Ecto neural progenitor cell (in vitro differentiated cells): ENCODE data around the gene PDE6A.
A peak's percentile ranks its signal among the peaks of the same experiment; 100 is the strongest.

ENCODE experiments used
- DNase-seq: peaks from one replicate; pipeline ENCODE4 v3.0.0-alpha.2; 2018; ENCODE audit warnings: low spot score

PDE6A gene

DNA sequence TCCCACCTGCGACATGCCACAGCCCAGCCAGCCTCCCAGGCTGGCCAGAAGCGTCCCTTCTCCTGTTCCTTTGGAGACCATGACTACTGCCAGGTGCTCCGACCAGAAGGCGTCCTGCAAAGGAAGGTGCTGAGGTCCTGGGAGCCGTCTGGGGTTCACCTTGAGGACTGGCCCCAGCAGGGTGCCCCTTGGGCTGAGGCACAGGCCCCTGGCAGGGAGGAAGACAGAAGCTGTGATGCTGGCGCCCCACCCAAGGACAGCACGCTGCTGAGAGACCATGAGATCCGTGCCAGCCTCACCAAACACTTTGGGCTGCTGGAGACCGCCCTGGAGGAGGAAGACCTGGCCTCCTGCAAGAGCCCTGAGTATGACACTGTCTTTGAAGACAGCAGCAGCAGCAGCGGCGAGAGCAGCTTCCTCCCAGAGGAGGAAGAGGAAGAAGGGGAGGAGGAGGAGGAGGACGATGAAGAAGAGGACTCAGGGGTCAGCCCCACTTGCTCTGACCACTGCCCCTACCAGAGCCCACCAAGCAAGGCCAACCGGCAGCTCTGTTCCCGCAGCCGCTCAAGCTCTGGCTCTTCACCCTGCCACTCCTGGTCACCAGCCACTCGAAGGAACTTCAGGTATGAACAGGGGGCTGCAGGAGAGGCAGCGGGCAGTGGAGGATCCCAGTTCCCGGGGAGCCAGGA lies 108.0 kb downstream of the PDE6A start:
- no peak for DNase-seq

GRCh38 chr5:149834246-149834855 lies 110.2 kb downstream of the PDE6A start:
- DNase-seq, result peak; percentile 61

DNA sequence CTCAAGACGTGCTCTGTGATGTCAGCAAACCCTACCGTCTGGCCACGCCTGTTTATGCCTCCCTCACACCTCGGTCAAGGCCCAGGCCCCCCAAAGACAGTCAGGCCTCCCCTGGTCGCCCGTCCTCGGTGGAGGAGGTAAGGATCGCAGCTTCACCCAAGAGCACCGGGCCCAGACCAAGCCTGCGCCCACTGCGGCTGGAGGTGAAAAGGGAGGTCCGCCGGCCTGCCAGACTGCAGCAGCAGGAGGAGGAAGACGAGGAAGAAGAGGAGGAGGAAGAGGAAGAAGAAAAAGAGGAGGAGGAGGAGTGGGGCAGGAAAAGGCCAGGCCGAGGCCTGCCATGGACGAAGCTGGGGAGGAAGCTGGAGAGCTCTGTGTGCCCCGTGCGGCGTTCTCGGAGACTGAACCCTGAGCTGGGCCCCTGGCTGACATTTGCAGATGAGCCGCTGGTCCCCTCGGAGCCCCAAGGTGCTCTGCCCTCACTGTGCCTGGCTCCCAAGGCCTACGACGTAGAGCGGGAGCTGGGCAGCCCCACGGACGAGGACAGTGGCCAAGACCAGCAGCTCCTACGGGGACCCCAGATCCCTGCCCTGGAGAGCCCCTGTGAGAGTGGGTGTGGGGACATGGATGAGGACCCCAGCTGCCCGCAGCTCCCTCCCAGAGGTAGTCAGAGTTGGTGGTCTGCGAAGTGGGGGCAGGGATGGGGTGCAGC lies 111.3 kb downstream of the PDE6A start:
- no peak for DNase-seq

DNA sequence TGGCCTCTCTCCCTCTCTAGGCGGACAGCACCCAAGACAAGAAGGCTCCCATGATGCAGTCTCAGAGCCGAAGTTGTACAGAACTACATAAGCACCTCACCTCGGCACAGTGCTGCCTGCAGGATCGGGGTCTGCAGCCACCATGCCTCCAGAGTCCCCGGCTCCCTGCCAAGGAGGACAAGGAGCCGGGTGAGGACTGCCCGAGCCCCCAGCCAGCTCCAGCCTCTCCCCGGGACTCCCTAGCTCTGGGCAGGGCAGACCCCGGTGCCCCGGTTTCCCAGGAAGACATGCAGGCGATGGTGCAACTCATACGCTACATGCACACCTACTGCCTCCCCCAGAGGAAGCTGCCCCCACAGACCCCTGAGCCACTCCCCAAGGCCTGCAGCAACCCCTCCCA lies 112.0 kb downstream of the PDE6A start:
- no peak for DNase-seq

DNA sequence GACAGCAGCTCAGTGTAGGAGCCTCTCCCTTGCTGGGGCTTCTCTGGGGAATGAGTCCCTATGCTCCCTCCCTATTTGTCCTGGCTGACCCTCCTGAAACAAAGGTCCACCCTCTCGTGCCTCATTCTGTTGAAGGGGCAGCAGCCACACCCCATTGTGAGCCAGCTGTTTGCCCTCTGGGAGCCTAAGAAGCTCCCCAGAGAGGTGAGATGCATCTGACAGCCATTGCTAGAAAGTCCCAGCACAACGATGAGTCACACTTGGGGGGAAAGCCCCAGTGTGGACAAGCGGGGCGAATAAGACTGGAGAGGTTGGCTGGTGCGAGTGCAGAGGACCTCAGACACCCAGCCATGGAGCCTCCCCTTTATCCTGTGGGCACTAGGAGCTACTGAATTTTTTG lies 113.1 kb downstream of the PDE6A start:
- DNase-seq, result no peak

- DNase-seq, result no peak
These were observed 114.0 kb downstream of the PDE6A start for GRCh38 chr5:149830579-149830978.

DNA sequence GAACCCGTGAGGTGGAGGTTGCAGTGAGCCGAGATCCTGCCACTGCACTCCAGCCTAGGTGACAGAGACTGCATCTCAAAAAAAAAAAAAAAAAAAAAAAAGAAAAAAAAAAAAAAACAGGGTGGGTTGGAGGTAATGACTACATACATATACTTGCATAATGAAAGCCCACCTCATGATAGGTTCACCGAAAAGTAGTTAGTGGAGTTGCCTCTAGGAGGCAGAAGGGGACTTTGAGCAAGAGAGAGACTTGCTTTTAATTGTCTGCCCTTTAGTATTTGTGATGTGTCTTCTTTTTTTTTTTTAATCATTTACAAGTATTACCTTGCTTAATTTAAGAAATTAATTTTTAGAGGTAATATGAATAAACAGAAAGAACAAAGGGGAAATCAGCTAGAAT lies 114.6 kb downstream of the PDE6A start:
- no peak for DNase-seq

GRCh38 chr5:149828161-149829011 lies 116.2 kb downstream of the PDE6A start:
- peak; percentile 85 for DNase-seq

DNA sequence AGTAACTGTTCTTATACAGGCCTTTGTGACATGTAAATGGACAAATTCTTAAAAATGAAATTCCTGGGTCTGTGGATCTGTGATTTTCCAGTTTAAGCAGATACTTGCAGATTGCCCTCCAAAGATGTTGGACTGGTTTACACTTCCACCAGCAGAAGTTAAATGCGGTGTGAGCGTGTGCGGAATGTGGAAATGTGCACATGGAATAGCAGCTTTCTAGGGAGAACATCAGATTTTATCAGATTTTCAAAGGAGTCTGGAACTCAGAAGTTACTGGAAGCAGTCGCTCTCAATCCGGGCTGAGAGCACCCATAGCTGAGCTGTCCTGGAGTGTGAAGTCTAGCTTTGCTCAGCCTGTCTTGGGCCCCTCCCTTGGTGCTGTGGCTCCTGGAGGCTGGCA lies 117.0 kb downstream of the PDE6A start:
- DNase-seq, result no peak

GRCh38 chr5:149827086-149827485 lies 117.5 kb downstream of the PDE6A start:
- DNase-seq, result no peak

- DNase-seq, result no peak
These were observed 118.0 kb downstream of the PDE6A start for GRCh38 chr5:149826574-149826973.

DNA sequence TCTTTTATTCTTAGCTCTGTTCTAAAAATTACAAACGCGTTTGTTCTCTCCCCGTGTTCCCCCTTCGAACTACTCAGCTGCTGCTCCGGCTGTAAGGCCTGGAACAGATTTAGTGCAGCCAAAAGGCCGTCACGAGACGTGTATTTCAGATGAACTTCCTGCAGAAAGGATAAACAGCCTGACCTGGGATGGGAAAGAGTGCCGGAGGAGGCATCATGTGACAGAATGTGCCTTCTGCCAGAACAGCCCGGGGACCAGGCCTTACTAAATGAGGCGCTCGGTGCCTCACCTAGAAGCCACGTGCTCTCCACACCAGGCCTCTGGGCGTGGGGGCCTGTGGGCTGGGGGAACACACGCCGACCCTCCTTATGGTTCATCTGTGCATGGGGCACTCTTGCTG lies 119.7 kb downstream of the PDE6A start:
- no peak for DNase-seq

- DNase-seq, result no peak
These were observed 120.5 kb downstream of the PDE6A start for GRCh38 chr5:149824120-149824519.

DNA sequence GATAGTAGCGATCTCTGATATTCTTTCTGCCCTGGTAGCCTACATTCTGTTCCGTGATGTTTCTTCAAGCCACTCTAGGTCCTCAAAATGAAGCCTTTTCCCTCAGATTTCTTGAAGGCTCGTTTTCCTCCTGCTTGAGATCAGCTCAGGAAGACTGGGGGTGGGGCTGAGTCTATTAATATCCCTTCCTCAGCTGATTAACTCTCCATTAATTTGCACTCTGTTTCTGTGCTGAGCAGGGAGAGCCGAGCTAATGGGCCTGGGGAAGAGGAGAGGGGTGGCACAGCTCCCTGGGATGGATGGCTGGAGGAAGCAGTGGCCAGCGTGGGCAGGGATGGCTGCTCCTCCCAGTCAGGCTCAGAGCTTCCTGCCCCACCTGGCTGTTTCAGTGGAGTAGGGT lies 121.2 kb downstream of the PDE6A start:
- DNase-seq, result no peak

- no peak for DNase-seq
These were observed 122.3 kb downstream of the PDE6A start for GRCh38 chr5:149822301-149822700.

DNA sequence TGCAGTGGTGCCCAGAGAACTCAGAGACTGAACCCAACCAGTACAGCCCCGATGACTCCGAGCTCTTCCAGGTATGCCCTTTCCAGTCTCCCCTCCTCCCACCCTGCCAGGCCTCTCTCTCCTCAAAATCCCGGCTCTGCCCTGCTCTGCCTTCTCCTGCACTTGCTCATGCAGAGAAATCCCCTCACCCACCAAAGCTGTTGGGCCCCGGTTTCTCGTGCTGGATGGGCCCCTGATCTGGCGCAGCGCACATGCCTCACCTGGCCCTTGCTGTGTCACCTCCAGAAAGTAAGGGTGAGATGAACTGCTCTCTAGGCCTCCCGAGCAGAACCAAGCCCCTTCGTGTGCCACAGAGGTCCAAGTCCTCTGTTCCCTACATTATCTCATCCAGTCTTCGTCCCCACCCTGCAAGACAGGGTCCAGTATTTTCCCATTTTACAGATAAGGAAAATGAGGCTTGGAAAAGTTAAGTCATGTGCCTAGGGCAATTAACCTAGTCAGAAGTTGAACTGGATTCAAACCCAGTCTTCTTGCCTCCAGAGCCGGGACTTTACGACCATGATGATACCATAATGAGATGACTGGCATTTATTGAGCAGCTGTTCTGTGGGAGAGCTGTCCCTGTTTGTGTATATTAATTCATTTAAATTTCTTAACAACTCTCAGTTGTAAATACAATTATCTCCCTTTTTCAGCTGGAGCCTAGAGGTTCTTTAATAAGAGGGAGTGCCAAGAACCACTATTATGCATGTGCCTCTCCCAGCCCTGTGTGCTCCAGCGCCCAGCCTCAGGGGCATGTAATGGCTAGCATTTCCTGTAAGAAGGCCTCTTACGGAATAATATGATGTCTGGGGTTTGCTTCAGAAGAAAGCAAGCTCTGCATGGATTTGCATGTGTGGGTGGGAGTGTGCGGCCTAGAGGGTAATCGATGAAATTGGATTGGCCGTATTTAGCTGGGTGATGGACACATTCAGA lies 123.8 kb downstream of the PDE6A start:
- no peak for DNase-seq

DNA sequence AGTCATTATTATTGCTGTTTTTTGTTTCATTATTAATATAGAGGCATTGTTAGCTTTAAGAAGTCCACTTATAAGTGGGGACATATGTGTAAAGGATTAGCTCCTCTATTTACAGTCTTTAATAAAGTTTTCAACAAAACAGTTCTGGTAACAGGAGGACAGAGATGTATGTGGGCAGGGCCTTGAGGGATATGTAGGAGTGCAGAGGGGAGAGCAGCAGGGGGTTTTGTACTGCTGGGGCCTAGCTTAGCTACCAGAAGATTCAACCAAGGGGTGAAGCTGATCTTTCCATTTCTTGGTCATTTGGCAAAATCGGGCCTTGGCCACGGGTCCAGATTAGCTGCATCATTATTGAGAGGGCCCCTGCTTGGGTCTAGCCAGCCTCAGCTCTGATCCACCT lies 124.6 kb downstream of the PDE6A start:
- no peak for DNase-seq

GRCh38 chr5:149818116-149818515 lies 126.5 kb downstream of the PDE6A start:
- DNase-seq, result no peak

- DNase-seq, result no peak
These were observed 127.0 kb downstream of the PDE6A start for GRCh38 chr5:149817539-149818060.

GRCh38 chr5:149816661-149817060 lies 127.9 kb downstream of the PDE6A start:
- DNase-seq, result no peak

DNA sequence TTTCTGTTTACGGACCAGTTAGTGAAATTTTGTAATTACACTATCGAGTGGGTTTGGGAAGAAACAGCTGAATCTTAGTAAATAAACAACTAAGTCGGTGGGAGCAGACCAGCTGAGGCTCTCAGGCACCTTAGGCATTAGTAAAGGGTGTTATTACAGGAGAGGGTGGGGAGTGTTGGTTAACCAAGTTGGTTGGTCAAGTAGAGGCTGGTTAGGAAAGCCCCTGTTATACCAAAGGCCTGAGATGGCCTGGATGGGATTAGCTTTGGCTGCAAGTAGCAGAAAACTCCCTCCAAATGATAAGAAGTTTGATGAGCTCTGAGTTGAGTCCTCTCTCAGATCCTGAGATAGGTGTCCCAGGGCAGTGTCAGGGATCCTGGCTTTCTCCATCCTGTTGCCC lies 133.1 kb downstream of the PDE6A start:
- no peak for DNase-seq
